ENCODE measurements around the gene TKFC.

DNA sequence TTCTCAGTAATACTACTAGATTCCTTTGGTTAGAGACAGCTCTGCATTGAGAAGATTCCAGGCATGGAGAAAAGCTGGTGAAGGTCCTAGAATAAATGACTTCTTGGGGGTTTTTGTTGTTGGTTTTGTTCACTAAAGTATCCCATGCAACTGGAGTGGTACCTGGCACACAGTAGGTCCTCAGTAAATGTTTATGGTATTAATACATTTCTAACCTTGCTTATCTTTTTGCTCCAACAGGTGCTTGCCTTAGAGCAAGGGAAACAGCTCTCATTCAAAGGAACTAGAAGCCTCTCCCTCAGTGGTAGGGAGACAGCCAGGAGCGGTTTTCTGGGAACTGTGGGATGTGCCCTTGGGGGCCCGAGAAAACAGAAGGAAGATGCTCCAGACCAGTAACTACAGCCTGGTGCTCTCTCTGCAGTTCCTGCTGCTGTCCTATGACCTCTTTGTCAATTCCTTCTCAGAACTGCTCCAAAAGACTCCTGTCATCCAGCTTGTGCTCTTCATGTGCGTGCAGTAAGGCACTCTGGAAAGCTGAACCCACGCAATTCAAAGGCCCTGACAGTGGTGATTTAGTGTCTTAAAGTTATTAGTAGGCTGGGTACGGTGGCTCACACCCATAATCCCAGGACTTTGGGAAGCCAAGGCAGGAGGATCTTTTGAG lies 31.1 kb downstream of the TKFC start:
- TF ChIP-seq, protein P1, sequence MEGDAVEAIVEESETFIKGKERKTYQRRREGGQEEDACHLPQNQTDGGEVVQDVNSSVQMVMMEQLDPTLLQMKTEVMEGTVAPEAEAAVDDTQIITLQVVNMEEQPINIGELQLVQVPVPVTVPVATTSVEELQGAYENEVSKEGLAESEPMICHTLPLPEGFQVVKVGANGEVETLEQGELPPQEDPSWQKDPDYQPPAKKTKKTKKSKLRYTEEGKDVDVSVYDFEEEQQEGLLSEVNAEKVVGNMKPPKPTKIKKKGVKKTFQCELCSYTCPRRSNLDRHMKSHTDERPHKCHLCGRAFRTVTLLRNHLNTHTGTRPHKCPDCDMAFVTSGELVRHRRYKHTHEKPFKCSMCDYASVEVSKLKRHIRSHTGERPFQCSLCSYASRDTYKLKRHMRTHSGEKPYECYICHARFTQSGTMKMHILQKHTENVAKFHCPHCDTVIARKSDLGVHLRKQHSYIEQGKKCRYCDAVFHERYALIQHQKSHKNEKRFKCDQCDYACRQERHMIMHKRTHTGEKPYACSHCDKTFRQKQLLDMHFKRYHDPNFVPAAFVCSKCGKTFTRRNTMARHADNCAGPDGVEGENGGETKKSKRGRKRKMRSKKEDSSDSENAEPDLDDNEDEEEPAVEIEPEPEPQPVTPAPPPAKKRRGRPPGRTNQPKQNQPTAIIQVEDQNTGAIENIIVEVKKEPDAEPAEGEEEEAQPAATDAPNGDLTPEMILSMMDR (IDR thresholded peaks at IDR 0.05; ENCODE audit: insufficient read depth, low read length): no peak
- no peak for TF ChIP-seq GABPA (IDR thresholded peaks at IDR 0.05; ENCODE audit: low read depth)
- TF ChIP-seq, protein P2, sequence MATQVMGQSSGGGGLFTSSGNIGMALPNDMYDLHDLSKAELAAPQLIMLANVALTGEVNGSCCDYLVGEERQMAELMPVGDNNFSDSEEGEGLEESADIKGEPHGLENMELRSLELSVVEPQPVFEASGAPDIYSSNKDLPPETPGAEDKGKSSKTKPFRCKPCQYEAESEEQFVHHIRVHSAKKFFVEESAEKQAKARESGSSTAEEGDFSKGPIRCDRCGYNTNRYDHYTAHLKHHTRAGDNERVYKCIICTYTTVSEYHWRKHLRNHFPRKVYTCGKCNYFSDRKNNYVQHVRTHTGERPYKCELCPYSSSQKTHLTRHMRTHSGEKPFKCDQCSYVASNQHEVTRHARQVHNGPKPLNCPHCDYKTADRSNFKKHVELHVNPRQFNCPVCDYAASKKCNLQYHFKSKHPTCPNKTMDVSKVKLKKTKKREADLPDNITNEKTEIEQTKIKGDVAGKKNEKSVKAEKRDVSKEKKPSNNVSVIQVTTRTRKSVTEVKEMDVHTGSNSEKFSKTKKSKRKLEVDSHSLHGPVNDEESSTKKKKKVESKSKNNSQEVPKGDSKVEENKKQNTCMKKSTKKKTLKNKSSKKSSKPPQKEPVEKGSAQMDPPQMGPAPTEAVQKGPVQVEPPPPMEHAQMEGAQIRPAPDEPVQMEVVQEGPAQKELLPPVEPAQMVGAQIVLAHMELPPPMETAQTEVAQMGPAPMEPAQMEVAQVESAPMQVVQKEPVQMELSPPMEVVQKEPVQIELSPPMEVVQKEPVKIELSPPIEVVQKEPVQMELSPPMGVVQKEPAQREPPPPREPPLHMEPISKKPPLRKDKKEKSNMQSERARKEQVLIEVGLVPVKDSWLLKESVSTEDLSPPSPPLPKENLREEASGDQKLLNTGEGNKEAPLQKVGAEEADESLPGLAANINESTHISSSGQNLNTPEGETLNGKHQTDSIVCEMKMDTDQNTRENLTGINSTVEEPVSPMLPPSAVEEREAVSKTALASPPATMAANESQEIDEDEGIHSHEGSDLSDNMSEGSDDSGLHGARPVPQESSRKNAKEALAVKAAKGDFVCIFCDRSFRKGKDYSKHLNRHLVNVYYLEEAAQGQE (IDR thresholded peaks at IDR 0.05; ENCODE audit: insufficient replicate concordance, low read depth): no peak

Data from HL-60 (cell line).